Activated T-cell treated with anti-CD3 and anti-CD28 coated beads, Interleukin-2, amount 50 U/mL, for 1 hour (primary cell): ENCODE data around the gene PRKCA.

Experiments used
- DNase-seq: peaks from one replicate; pipeline ENCODE4 v3.0.0-alpha.2; 2020

PRKCA gene

GRCh38 chr17:66786107-66786506 lies 483.7 kb downstream of the PRKCA start:
- DNase-seq = no peak

GRCh38 chr17:66787914-66788313 lies 485.5 kb downstream of the PRKCA start:
- no peak for DNase-seq

- no peak for DNase-seq
These were observed 486.7 kb downstream of the PRKCA start for GRCh38 chr17:66789093-66789492.

GRCh38 chr17:66789961-66790437 lies 487.6 kb downstream of the PRKCA start:
- DNase-seq = no peak

GRCh38 chr17:66790501-66791061 lies 488.2 kb downstream of the PRKCA start:
- DNase-seq = no peak

- DNase-seq = no peak
These were observed 488.9 kb downstream of the PRKCA start for GRCh38 chr17:66791347-66791746.

GRCh38 chr17:66793814-66794213 lies 491.4 kb downstream of the PRKCA start:
- DNase-seq = no peak

- DNase-seq = no peak
These were observed 493.1 kb downstream of the PRKCA start for GRCh38 chr17:66795486-66795885.

- no peak for DNase-seq
These were observed 497.6 kb downstream of the PRKCA start for GRCh38 chr17:66799849-66800537.

- DNase-seq = no peak
These were observed 501.1 kb downstream of the PRKCA start for GRCh38 chr17:66803474-66803951.

- DNase-seq = no peak
These were observed 503.2 kb downstream of the PRKCA start for GRCh38 chr17:66805567-66805966.

- no peak for DNase-seq
These were observed 504.8 kb downstream of the PRKCA start for GRCh38 chr17:66807182-66807581.

GRCh38 chr17:66809408-66809807 lies 507.0 kb downstream of the PRKCA start:
- no peak for DNase-seq

- no peak for DNase-seq
These were observed 508.7 kb downstream of the PRKCA start for GRCh38 chr17:66810951-66811682.

- DNase-seq = no peak
These were observed 509.3 kb downstream of the PRKCA start for GRCh38 chr17:66811683-66812054.

GRCh38 chr17:66812571-66812970 lies 510.2 kb downstream of the PRKCA start:
- DNase-seq = no peak

GRCh38 chr17:66813296-66813695 lies 510.9 kb downstream of the PRKCA start:
- DNase-seq = no peak

- DNase-seq = no peak
These were observed 511.6 kb downstream of the PRKCA start for GRCh38 chr17:66814026-66814425.

GRCh38 chr17:66814570-66814969 lies 512.2 kb downstream of the PRKCA start:
- no peak for DNase-seq

GRCh38 chr17:66817750-66818149 lies 515.3 kb downstream of the PRKCA start:
- DNase-seq = no peak

- no peak for DNase-seq
These were observed 517.1 kb downstream of the PRKCA start for GRCh38 chr17:66819466-66819865.

GRCh38 chr17:66822009-66822408 lies 519.6 kb downstream of the PRKCA start:
- DNase-seq = no peak

GRCh38 chr17:66826856-66827255 lies 524.4 kb downstream of the PRKCA start:
- DNase-seq = no peak

GRCh38 chr17:66829386-66829864 lies 527.0 kb downstream of the PRKCA start:
- DNase-seq = no peak
